Ovary (tissue), 3 donors: ENCODE measurements around the gene ACAN.

Source experiments
- CTCF ChIP-seq, 3 donors: fragments of 450-650 bp in 2 of 3; fragments of 200-600 bp in 1 of 3; IDR thresholded peaks; one replicate each; pipeline versions ENCODE4 v1.5.1 to v1.8.0; 2016 to 2022; ENCODE audit warnings: antibody characterized with exemption in 3 of 3, mild to moderate bottlenecking in 1 of 3
- EP300 ChIP-seq: sonication (generic); formaldehyde crosslinking; IDR thresholded peaks from one replicate; pipeline ENCODE4 v1.6.1; 2017; ENCODE audit warnings: antibody characterized with exemption
- POLR2A ChIP-seq: fragments of 450-650 bp; IDR thresholded peaks from one replicate; pipeline ENCODE4 v1.6.1; 2017; ENCODE audit warnings: antibody characterized with exemption, mild to moderate bottlenecking, moderate library complexity
- donor health status: DM: no; HTN: no; CAD: no.

- TF ChIP-seq CTCF (IDR thresholded peaks at IDR 0.05) (no peak), POLR2A (no peak), EP300 (no peak)
These were observed 88.5 kb downstream of the ACAN start for GRCh38 chr15:88891540-88892254.
